T-helper 17 cell (primary cell): ENCODE measurements around the gene DCAF11. TPM values are rescaled to one million over a fixed set of nuclear protein-coding genes. Genes with fewer than 3 reads are reported as not detected.
"Not testable (repeated sequence)": the region's sequence is repeated elsewhere in the genome, so short reads cannot be mapped to it uniquely, and the experiment has no call there.

Experiments used
- ATAC-seq: fragments of 150-1000 bp; cut with Tn5 transposase; 2 replicates; pipeline ENCODE4 v1.10.0; 2021; ENCODE audit warnings: mild to moderate bottlenecking, moderate library complexity
- DNase-seq, 3 donors: peaks; one replicate each; pipeline versions ENCODE4 v3.0.0 to v3.0.0-alpha.2; 2020 to 2021
- H3K9me3 ChIP-seq: one replicate; pipeline ENCODE4 v1.7.0; 2013; ENCODE audit warnings: low read length, mild to moderate bottlenecking; ENCODE audit not compliant: control insufficient read depth, poor library complexity, severe bottlenecking
- H3K27ac Mint-ChIP-seq: one replicate; pipeline ENCODE4 v1.8.0; 2022; ENCODE audit warnings: mild to moderate bottlenecking, moderate library complexity, mixed read lengths
- H3K27me3 Mint-ChIP-seq: one replicate; pipeline ENCODE4 v1.8.0; 2022; ENCODE audit warnings: mixed read lengths
- H3K36me3 Mint-ChIP-seq: one replicate; pipeline ENCODE4 v1.8.0; 2022; ENCODE audit warnings: low read depth, mixed read lengths
- H3K4me1 Mint-ChIP-seq: one replicate; pipeline ENCODE4 v1.8.0; 2022; ENCODE audit warnings: mild to moderate bottlenecking, mixed read lengths
- H3K4me3 Mint-ChIP-seq: one replicate; pipeline ENCODE4 v1.8.0; 2022; ENCODE audit warnings: mild to moderate bottlenecking, moderate library complexity, mixed read lengths
- total RNA-seq, 4 donors: library from RNA in 2 of 4; stranded (reverse) in 2 of 4; gene quantifications; one replicate each; pipeline ENCODE4 v1.2.3 and lab custom pipeline; 2022 to 2026

DCAF11 gene
- total RNA-seq, 2 donors from 2014 or later, result 75.5 to 86.1 TPM

DNA sequence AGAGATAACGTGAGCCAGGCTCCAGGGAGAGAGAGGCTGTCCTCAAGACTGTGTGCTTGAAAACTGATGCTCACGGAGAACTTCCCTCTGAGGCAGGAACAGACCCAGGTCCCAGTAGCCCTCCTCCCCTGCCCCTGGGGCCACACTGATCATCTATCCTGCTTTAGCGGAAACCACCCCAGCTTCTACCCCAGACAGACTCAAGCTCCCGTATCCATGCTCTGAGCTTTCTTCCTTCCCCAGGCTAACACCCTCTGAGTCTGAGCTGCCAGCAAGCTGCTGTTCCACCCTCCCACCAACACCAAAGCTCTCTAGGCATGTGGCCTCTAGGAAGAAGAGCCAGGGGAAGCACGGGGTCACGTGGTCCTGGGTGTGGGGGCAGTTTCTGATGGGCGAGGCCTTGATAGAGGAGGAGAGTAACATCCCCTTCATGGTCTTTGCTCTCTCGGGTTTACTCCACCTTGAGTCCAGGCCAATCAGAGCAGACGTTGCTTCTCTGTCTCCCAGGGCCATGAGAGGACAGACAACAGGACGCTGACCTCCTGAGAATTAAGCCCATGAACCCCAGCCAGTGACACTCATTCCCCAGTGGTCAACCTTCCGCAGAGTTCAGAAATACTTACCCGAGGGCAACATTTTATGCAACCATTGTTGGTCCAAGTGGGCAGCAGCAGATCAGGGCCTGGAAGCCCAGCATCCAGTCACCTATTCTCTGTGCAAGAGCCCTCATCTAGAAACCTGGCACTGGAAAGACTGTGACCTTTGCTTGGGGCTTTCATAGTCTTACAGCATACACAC, 19.1 kb upstream of the DCAF11 start:
- H3K36me3 Mint-ChIP-seq, result no peaks in the 10 kb centered on the region
- no peaks in the 10 kb centered on the region for H3K9me3 ChIP-seq
- peaks cover 29% of the 10 kb centered on the region for H3K4me1 Mint-ChIP-seq
- H3K4me3 Mint-ChIP-seq, result peak overlapping the region; percentile 99
- peak overlapping the region; percentile 95 for H3K27ac Mint-ChIP-seq
- DNase-seq, result no peak
- peak; percentile 16 for ATAC-seq
- H3K27me3 Mint-ChIP-seq, result no peaks in the 10 kb centered on the region

DNA sequence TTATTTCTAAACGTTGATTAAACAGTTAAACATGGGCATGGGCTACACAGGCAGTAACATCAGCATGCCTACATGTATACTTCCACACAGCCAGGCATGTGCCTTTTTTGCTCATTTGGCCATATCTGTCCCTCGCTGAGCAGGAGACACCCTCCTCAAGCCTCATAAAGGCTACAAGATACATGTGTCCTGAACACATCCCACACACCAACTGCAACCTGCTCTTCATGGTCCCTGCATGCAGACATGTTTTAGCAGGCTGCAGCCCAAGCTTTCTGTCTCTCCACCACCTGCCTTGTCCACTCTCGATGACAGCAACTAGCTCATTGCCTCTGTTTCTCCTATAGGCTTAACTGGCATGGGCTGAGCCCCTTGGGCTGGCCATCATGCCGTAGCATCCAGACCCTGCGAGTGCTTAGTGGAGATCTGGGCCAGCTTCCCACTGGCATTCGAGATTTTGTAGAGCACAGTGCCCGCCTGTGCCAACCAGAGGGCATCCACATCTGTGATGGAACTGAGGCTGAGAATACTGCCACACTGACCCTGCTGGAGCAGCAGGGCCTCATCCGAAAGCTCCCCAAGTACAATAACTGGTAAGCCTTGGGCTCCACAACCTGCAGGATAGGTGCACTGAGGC, 17.9 kb upstream of the DCAF11 start:
- Mint-ChIP-seq H3K27ac (peak overlapping the region; percentile 19), H3K4me1 (peaks cover 28% of the 10 kb centered on the region), H3K4me3 (peak overlapping the region; percentile 60), H3K27me3 (no peaks in the 10 kb centered on the region), H3K36me3 (no peaks in the 10 kb centered on the region)
- ATAC-seq, result no peak
- DNase-seq, result no peak
- H3K9me3 ChIP-seq, result no peaks in the 10 kb centered on the region

GRCh38 chr14:24098229-24098926, 16.2 kb upstream of the DCAF11 start:
- H3K27ac Mint-ChIP-seq, result no peak overlapping the region
- no peaks in the 10 kb centered on the region for H3K9me3 ChIP-seq
- H3K36me3 Mint-ChIP-seq, result no peaks in the 10 kb centered on the region
- peaks cover 24% of the 10 kb centered on the region for H3K4me1 Mint-ChIP-seq
- no peak for DNase-seq
- H3K27me3 Mint-ChIP-seq, result no peaks in the 10 kb centered on the region
- no peak for ATAC-seq
- no peak overlapping the region for H3K4me3 Mint-ChIP-seq

DNA sequence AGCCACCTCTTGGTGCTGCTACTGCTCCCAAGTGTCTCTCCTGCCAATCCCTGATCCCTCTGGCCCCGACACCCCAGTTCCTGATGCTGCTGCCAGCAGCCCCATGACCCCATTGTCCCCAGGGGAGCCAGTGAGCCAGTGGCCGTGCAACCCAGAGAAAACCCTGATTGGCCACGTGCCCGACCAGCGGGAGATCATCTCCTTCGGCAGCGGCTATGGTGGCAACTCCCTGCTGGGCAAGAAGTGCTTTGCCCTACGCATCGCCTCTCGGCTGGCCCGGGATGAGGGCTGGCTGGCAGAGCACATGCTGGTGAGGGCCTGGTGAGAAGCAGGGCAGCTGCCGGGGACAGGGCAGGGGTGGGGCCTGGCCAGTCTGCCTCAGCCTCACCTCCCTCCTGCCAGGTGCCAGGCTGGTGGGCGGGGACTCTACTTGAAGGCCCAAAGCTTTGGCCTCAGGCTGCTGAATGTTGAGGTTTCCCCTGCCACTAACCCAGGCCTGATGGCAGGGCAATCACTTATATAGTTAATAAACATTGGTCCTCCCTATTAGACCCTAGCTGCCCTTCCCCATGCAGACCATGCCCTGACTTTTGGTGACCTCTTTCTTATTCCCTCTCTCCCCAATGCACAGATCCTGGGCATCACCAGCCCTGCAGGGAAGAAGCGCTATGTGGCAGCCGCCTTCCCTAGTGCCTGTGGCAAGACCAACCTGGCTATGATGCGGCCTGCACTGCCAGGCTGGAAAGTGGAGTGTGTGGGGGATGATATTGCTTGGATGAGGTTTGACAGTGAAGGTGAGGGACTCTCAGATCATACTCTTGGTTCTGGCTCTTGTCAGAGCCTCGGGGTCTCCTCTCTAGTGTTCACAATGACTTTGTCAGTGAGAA, 15.4 kb upstream of the DCAF11 start:
- peaks cover 21% of the 10 kb centered on the region for H3K4me1 Mint-ChIP-seq
- H3K27ac Mint-ChIP-seq, result peak overlapping the region; percentile 45
- no peaks in the 10 kb centered on the region for H3K36me3 Mint-ChIP-seq
- ATAC-seq (no peak), DNase-seq (no peak)
- H3K4me3 Mint-ChIP-seq, result no peak overlapping the region
- no peaks in the 10 kb centered on the region for H3K9me3 ChIP-seq
- H3K27me3 Mint-ChIP-seq, result no peaks in the 10 kb centered on the region

GRCh38 chr14:24100197-24100981, 14.2 kb upstream of the DCAF11 start:
- Mint-ChIP-seq H3K4me3 (no peak overlapping the region), H3K36me3 (no peaks in the 10 kb centered on the region), H3K27me3 (no peaks in the 10 kb centered on the region), H3K27ac (peak overlapping the region; percentile 45), H3K4me1 (peaks cover 13% of the 10 kb centered on the region)
- H3K9me3 ChIP-seq, result no peaks in the 10 kb centered on the region
- no peak for ATAC-seq
- DNase-seq, result no peak

DNA sequence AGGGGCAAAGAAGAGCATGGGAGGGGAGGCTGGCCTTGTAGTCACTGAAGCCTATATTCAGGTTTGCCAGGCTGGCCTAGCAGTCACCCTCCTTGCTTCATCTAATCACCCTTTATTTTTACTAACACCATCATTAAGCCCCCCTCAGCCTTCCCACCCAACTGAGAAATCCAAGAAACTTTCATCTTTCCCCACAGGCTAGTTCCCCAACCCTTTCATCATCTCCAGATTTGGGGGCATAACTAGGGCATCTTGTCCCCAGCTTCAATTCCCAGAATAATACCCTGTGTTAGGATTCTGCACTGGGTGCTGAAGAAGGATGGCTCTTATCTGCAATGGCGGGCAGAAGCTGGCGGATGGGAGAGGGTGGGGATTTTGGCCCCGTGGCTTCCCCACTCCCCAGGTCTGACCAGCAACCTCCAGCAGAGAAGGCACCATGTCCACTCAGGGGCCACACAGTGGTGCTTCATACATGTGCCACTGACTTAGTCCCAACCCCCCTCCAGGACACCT, 13.5 kb upstream of the DCAF11 start:
- DNase-seq (no peak), ATAC-seq (no peak)
- no peaks in the 10 kb centered on the region for H3K9me3 ChIP-seq
- Mint-ChIP-seq H3K27me3 (no peaks in the 10 kb centered on the region), H3K4me3 (no peak overlapping the region), H3K36me3 (no peaks in the 10 kb centered on the region), H3K4me1 (peaks cover 8% of the 10 kb centered on the region), H3K27ac (no peak overlapping the region)

DNA sequence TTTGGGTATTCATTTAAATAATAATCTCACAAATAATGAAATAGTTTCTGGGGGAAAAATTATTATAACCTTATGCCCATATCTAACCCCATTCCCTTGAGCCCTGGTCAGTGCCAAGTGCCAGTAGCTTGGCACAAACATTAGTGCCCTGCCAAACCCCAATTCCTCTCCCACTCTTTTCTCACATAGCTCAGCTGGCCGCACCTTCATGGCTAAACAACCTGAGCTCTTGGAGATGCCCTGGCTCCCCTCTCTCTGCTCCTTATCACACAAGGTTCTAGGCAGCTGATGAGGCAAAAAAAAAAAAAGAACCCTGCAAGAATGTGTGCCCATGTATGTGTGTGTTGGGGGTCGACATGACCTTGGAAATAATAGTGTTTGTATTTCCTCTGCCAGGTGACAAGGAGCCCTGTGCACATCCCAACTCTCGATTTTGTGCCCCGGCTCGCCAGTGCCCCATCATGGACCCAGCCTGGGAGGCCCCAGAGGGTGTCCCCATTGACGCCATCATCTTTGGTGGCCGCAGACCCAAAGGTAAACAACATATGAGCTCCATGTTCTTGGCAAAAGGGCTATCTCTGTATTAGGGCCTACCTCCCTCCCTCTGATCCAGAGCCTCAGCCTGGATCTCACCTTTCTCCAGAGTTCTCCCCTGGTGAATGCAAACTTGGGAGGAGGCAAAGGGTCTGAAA, 12.1 kb upstream of the DCAF11 start:
- no peak for DNase-seq
- H3K9me3 ChIP-seq, result no peaks in the 10 kb centered on the region
- Mint-ChIP-seq H3K4me3 (no peak overlapping the region), H3K27ac (peak overlapping the region; percentile 19), H3K4me1 (peaks cover 3% of the 10 kb centered on the region), H3K36me3 (no peaks in the 10 kb centered on the region), H3K27me3 (no peaks in the 10 kb centered on the region)
- ATAC-seq, result no peak

DNA sequence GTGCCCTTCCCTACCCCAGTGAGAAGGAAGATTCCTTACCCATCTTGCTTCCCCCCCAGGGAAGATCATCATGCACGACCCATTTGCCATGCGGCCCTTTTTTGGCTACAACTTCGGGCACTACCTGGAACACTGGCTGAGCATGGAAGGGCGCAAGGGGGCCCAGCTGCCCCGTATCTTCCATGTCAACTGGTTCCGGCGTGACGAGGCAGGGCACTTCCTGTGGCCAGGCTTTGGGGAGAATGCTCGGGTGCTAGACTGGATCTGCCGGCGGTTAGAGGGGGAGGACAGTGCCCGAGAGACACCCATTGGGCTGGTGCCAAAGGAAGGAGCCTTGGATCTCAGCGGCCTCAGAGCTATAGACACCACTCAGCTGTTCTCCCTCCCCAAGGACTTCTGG, 11.1 kb upstream of the DCAF11 start:
- no peak for DNase-seq
- Mint-ChIP-seq H3K36me3 (no peaks in the 10 kb centered on the region), H3K4me1 (peaks cover 3% of the 10 kb centered on the region), H3K4me3 (no peak overlapping the region), H3K27me3 (no peaks in the 10 kb centered on the region), H3K27ac (peak overlapping the region; percentile 19)
- no peak for ATAC-seq
- H3K9me3 ChIP-seq, result no peaks in the 10 kb centered on the region

DNA sequence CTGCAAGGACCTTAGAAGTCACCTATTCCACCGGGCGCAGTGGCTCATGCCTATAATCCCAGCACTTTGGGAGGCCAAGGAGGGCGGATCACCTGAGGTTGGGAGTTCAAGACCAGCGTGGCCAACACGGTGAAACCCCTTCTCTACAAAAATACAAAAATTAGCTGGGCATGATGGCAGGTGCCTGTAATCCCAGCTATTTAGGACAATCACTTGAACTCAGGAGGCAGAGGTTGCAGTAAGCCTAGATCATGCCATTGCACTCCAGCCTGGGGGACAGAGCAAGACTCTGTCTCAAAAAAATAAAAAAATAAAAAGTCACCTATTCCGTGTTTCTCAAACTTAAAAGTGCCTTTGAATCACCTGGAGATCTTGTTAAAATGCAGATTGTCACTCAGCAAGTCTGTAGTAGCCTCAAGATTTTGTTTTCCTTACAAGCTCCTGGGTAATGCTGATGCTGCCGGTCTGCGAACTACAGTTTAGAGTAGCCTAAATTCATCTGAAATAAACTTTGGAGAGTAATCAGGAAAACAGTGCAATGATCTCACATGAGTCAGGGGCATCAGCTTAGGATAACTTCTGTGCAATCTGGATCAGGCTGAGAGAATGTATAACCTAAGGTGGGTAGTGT, 8.9 kb upstream of the DCAF11 start:
- H3K4me3 Mint-ChIP-seq, DNase-seq, ATAC-seq, H3K4me1 Mint-ChIP-seq, H3K9me3 ChIP-seq, H3K36me3 Mint-ChIP-seq, H3K27me3 Mint-ChIP-seq: not testable (repeated sequence)
- H3K27ac Mint-ChIP-seq, result peak overlapping the region; percentile 34

GRCh38 chr14:24106672-24107271, 7.8 kb upstream of the DCAF11 start:
- H3K9me3 ChIP-seq, result no peaks in the 10 kb centered on the region
- Mint-ChIP-seq H3K27ac (no peak overlapping the region), H3K4me3 (no peak overlapping the region), H3K27me3 (no peaks in the 10 kb centered on the region), H3K4me1 (peaks cover 5% of the 10 kb centered on the region), H3K36me3 (no peaks in the 10 kb centered on the region)
- no peak for DNase-seq
- no peak for ATAC-seq

GRCh38 chr14:24108336-24108874, 6.2 kb upstream of the DCAF11 start:
- Mint-ChIP-seq H3K27ac (peak overlapping the region; percentile 90), H3K4me1 (peaks cover 5% of the 10 kb centered on the region), H3K27me3 (no peaks in the 10 kb centered on the region), H3K4me3 (no peak overlapping the region), H3K36me3 (no peaks in the 10 kb centered on the region)
- no peaks in the 10 kb centered on the region for H3K9me3 ChIP-seq
- DNase-seq (no peak), ATAC-seq (no peak)
